HFFc6 (cell line): ENCODE measurements around the gene LILRB4. TPM values are rescaled to one million over a fixed set of nuclear protein-coding genes. Genes with fewer than 3 reads are reported as not detected.
"Not testable (repeated sequence)": the region's sequence is repeated elsewhere in the genome, so short reads cannot be mapped to it uniquely, and the experiment has no call there.

Experiments
- DNase-seq: peaks from one replicate; pipeline ENCODE4 v3.0.0-alpha.2; 2018
- H3K27ac Mint-ChIP-seq: 2 replicates; pipeline ENCODE4 v1.8.0; 2020; ENCODE audit warnings: mild to moderate bottlenecking, mixed read lengths
- H3K27me3 Mint-ChIP-seq: 2 replicates; pipeline ENCODE4 v1.8.0; 2021; ENCODE audit warnings: mild to moderate bottlenecking, moderate library complexity, mixed read lengths; ENCODE audit not compliant: insufficient read depth
- H3K36me3 Mint-ChIP-seq: 2 replicates; pipeline ENCODE4 v1.8.0; 2021; ENCODE audit warnings: low read depth, mixed read lengths
- H3K4me1 Mint-ChIP-seq: 2 replicates; pipeline ENCODE4 v1.8.0; 2020; ENCODE audit warnings: low read depth, mixed read lengths
- H3K4me3 Mint-ChIP-seq: 2 replicates; pipeline ENCODE4 v1.8.0; 2020; ENCODE audit warnings: mild to moderate bottlenecking, moderate library complexity, mixed read lengths
- H3K9me3 Mint-ChIP-seq: 2 replicates; pipeline ENCODE4 v1.8.0; 2020; ENCODE audit warnings: mild to moderate bottlenecking, mixed read lengths
- CTCF ChIP-seq: fragments of 200-600 bp; sonication (generic); IDR thresholded peaks from 2 replicates; pipeline ENCODE4 v1.5.0; 2021; ENCODE audit warnings: antibody characterized with exemption, mild to moderate bottlenecking
- total RNA-seq, 6 experiments: library from RNA; stranded (reverse); fragmentation: NEBNext Ultra II Directional; extraction: Animal tissue kit (Norgen Biotek cat#: 25700); gene quantifications; 2 replicates in 1 of 6; 3 replicates in 5 of 6; pipeline ENCODE4 v1.2.3, GENCODE V29; 2021

The LILRB4 gene
- total RNA-seq, 6 experiments from 2014 or later: not detected

DNA sequence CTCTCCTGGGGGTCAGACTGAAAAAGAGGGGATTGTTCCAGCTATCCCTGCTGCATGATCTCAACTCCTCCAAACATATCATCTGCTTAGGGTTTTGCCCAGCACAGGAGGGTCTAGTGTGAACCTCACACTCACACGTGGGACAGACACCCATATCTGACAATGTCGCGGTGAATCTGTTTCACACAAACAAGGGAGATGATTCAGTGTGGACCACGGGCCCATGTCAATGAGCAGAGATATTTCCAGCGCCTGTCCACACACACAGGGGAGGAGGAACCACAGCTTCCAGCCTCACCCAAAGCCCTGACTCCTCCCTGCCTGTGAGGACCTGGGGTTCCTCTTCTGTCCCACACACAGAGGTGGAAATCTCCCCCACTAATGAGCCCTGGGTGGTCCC lies 31.9 kb downstream of the LILRB4 start:
- no peak for DNase-seq
- peaks cover 6% of the 10 kb centered on the region for H3K27me3 Mint-ChIP-seq
- H3K4me3 Mint-ChIP-seq: no peak overlapping the region
- H3K9me3 Mint-ChIP-seq: peaks cover 43% of the 10 kb centered on the region
- no peak overlapping the region for H3K27ac Mint-ChIP-seq
- no peaks in the 10 kb centered on the region for H3K4me1 Mint-ChIP-seq
- TF ChIP-seq CTCF: no peak
- no peaks in the 10 kb centered on the region; the same call in 1 of the 2 replicates for H3K36me3 Mint-ChIP-seq

GRCh38 chr19:54696117-54696548 lies 33.3 kb downstream of the LILRB4 start:
- H3K4me1 Mint-ChIP-seq: no peaks in the 10 kb centered on the region
- H3K36me3 Mint-ChIP-seq: no peaks in the 10 kb centered on the region; the same call in 1 of the 2 replicates
- H3K27me3 Mint-ChIP-seq: peaks cover 6% of the 10 kb centered on the region
- no peak overlapping the region for H3K4me3 Mint-ChIP-seq
- H3K27ac Mint-ChIP-seq: no peak overlapping the region
- TF ChIP-seq CTCF: no peak
- peaks cover 56% of the 10 kb centered on the region for H3K9me3 Mint-ChIP-seq
- no peak for DNase-seq

GRCh38 chr19:54696766-54697165 lies 34.0 kb downstream of the LILRB4 start:
- TF ChIP-seq CTCF: no peak
- DNase-seq: no peak
- H3K36me3 Mint-ChIP-seq: no peaks in the 10 kb centered on the region; the same call in 1 of the 2 replicates
- H3K27me3 Mint-ChIP-seq: peaks cover 6% of the 10 kb centered on the region
- no peaks in the 10 kb centered on the region for H3K4me1 Mint-ChIP-seq
- no peak overlapping the region for H3K27ac Mint-ChIP-seq
- H3K4me3 Mint-ChIP-seq: no peak overlapping the region
- peaks cover 56% of the 10 kb centered on the region for H3K9me3 Mint-ChIP-seq

- not testable (repeated sequence) for H3K27ac Mint-ChIP-seq, H3K27me3 Mint-ChIP-seq, H3K4me3 Mint-ChIP-seq, H3K36me3 Mint-ChIP-seq, H3K4me1 Mint-ChIP-seq, DNase-seq
- peaks cover 58% of the 10 kb centered on the region for H3K9me3 Mint-ChIP-seq
These were observed 34.9 kb downstream of the LILRB4 start for GRCh38 chr19:54697716-54698115.

DNA sequence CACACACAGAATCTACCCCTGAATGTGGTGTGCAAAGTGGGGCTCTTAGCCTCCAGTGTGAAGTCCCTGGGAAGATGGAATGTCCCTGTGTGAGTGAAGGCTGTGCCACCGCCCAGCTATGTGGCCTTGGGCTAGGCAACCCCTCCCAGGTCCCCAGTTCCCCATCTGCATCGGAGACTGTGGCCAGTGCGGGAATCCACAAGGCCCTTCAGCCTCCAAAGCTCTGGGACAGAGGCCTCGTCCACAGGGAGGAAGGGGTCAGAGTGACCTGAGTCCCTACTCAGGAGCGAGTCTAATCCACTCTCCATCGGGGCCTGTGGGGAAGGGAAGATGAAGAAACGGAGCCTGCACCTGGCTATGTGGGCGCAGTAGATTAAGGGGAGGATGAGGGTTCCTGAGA lies 42.1 kb downstream of the LILRB4 start:
- Mint-ChIP-seq H3K4me3 (no peak overlapping the region), H3K27me3 (peaks cover 2% of the 10 kb centered on the region; the same call in 1 of the 2 replicates), H3K27ac (no peak overlapping the region), H3K9me3 (peaks cover 70% of the 10 kb centered on the region), H3K4me1 (no peaks in the 10 kb centered on the region), H3K36me3 (no peaks in the 10 kb centered on the region)
- no peak for TF ChIP-seq CTCF
- DNase-seq: no peak

- no peaks in the 10 kb centered on the region for H3K36me3 Mint-ChIP-seq
- H3K4me1 Mint-ChIP-seq: no peaks in the 10 kb centered on the region
- peaks cover 59% of the 10 kb centered on the region for H3K9me3 Mint-ChIP-seq
- no peak for TF ChIP-seq CTCF
- H3K27me3 Mint-ChIP-seq: peaks cover 2% of the 10 kb centered on the region; the same call in 1 of the 2 replicates
- DNase-seq: no peak
- no peak overlapping the region for H3K27ac Mint-ChIP-seq
- no peak overlapping the region for H3K4me3 Mint-ChIP-seq
These were observed 45.2 kb downstream of the LILRB4 start for GRCh38 chr19:54707962-54708361.
